SK-N-MC (cell line): ENCODE results near the gene DPF3.

Experiments
- EZH2 ChIP-seq: fragments of 200-600 bp; sonication (generic); IDR thresholded peaks from one replicate; pipeline ENCODE4 v1.6.1; 2017; ENCODE audit warnings: antibody characterized with exemption
- FOXP2 ChIP-seq: optimal IDR thresholded peaks from 2 replicates; pipeline ENCODE3; 2011; ENCODE audit warnings: mild to moderate bottlenecking, moderate library complexity; ENCODE audit not compliant: insufficient read depth; ENCODE audit errors: extremely low read length, control extremely low read depth
- POLR2AphosphoS5 ChIP-seq: IDR thresholded peaks from 2 replicates; pipeline ENCODE4 v1.6.1; 2012; ENCODE audit warnings: mild to moderate bottlenecking, low read depth, low read length, borderline replicate concordance

- TF ChIP-seq POLR2AphosphoS5 (no peak), EZH2 (no peak), FOXP2 (no peak)
Observed at GRCh38 chr14:72828604-72829003, 65.3 kb downstream of the DPF3 start.
